OCI-LY7 (cell line): ENCODE results near the gene ADCY3.
"Not testable (repeated sequence)": the region's sequence is repeated elsewhere in the genome, so short reads cannot be mapped to it uniquely, and the experiment has no call there.

Experiments used
- EZH2phosphoT487 ChIP-seq: fragments of 200-600 bp; sonication (generic); IDR thresholded peaks from 2 replicates; pipeline ENCODE4 v1.6.1; 2018; ENCODE audit warnings: low read depth, borderline replicate concordance, mild to moderate bottlenecking, mixed run types, antibody characterized with exemption, low read length, moderate library complexity, mixed read lengths
- TF ChIP-seq, protein P1 (sequence below): fragments of 200-600 bp; sonication (generic); conservative IDR thresholded peaks from 2 replicates; pipeline ENCODE4 v1.5.1; 2014; ENCODE audit warnings: mild to moderate bottlenecking, antibody characterized with exemption, low read length, moderate library complexity, mixed read lengths

GRCh38 chr2:24805811-24806660 lies 114.0 kb downstream of the ADCY3 start:
- TF ChIP-seq, protein P1, sequence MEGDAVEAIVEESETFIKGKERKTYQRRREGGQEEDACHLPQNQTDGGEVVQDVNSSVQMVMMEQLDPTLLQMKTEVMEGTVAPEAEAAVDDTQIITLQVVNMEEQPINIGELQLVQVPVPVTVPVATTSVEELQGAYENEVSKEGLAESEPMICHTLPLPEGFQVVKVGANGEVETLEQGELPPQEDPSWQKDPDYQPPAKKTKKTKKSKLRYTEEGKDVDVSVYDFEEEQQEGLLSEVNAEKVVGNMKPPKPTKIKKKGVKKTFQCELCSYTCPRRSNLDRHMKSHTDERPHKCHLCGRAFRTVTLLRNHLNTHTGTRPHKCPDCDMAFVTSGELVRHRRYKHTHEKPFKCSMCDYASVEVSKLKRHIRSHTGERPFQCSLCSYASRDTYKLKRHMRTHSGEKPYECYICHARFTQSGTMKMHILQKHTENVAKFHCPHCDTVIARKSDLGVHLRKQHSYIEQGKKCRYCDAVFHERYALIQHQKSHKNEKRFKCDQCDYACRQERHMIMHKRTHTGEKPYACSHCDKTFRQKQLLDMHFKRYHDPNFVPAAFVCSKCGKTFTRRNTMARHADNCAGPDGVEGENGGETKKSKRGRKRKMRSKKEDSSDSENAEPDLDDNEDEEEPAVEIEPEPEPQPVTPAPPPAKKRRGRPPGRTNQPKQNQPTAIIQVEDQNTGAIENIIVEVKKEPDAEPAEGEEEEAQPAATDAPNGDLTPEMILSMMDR: not testable (repeated sequence)
- TF ChIP-seq EZH2phosphoT487: not testable (repeated sequence)
